MM.1S (cell line): ENCODE measurements around the gene CCL20.

ENCODE experiments used
- EZH2 ChIP-seq: fragments of 300-600 bp; sonication (generic); optimal IDR thresholded peaks from 2 replicates; pipeline ENCODE3; 2017; ENCODE audit warnings: low read depth, mild to moderate bottlenecking, antibody characterized with exemption, low read length, mixed read lengths
- EZH2phosphoT487 ChIP-seq: fragments of 300-600 bp; sonication (generic); IDR thresholded peaks from 2 replicates; pipeline ENCODE4 v1.6.1; 2018; ENCODE audit warnings: antibody characterized with exemption, low read length
- TF ChIP-seq, protein P1 (sequence below): fragments of 300-600 bp; sonication (generic); IDR thresholded peaks from 2 replicates; pipeline ENCODE4 v1.5.1; 2016; ENCODE audit warnings: antibody characterized with exemption, low read length, mixed read lengths

DNA sequence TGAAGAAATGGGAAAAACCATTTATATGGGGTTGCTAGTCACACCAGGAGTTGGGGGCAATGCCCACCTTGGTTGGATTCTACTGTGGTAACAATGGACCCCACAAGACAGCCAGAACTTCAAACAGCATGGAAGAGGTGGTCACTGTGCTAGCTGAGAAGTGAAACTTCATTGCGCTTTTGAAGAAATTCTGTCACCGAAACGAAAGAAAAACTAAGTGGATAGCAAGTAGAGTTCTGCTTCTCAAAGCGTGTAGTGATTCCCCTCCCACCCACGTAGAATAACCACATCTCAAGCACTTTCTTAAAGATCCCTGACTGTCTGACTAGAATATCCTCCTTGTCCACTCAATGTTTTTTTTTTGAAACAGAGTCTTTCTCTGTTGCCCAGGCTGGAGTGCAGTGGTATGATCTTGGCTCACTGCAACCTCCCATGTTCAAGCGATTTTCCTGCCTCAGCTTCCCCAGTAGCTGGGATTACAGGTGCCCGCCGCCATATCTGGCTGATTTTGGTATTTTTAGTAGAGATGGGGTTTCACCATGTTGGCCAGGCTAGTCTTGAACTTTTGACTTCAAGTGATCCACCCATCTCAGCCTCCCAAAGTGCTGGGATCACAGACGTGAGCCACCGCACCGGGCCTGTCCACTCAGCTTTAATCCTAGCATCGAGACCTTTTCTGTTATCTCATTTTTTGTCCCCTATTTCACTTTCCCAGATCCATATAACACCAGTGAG is 30.1 kb upstream of the CCL20 start:
- TF ChIP-seq, protein P1, sequence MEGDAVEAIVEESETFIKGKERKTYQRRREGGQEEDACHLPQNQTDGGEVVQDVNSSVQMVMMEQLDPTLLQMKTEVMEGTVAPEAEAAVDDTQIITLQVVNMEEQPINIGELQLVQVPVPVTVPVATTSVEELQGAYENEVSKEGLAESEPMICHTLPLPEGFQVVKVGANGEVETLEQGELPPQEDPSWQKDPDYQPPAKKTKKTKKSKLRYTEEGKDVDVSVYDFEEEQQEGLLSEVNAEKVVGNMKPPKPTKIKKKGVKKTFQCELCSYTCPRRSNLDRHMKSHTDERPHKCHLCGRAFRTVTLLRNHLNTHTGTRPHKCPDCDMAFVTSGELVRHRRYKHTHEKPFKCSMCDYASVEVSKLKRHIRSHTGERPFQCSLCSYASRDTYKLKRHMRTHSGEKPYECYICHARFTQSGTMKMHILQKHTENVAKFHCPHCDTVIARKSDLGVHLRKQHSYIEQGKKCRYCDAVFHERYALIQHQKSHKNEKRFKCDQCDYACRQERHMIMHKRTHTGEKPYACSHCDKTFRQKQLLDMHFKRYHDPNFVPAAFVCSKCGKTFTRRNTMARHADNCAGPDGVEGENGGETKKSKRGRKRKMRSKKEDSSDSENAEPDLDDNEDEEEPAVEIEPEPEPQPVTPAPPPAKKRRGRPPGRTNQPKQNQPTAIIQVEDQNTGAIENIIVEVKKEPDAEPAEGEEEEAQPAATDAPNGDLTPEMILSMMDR: no peak
- no peak for TF ChIP-seq EZH2
- TF ChIP-seq EZH2phosphoT487: no peak
